ENCODE data around the gene ODC1.

The ODC1 gene

GRCh38 chr2:10397878-10398277 is 50.2 kb downstream of the ODC1 start:
- no peak for DNase-seq

- DNase-seq: no peak
These were observed 50.7 kb downstream of the ODC1 start for GRCh38 chr2:10397297-10397875.

- no peak for DNase-seq
These were observed 51.7 kb downstream of the ODC1 start for GRCh38 chr2:10396464-10396863.

GRCh38 chr2:10395893-10396292 is 52.2 kb downstream of the ODC1 start:
- no peak for DNase-seq

- DNase-seq: no peak
These were observed 54.5 kb downstream of the ODC1 start for GRCh38 chr2:10393640-10393982.

- no peak for DNase-seq
These were observed 55.0 kb downstream of the ODC1 start for GRCh38 chr2:10392951-10393639.

- no peak for DNase-seq
These were observed 55.6 kb downstream of the ODC1 start for GRCh38 chr2:10392548-10392947.

- no peak for DNase-seq
These were observed 56.0 kb downstream of the ODC1 start for GRCh38 chr2:10392100-10392499.

- DNase-seq: no peak
These were observed 57.7 kb downstream of the ODC1 start for GRCh38 chr2:10390369-10390801.

Measured in NCI-H187 (cell line).